Measurements from ENCODE around the gene ZNF804A. TPM values are rescaled to one million over a fixed set of nuclear protein-coding genes. Genes with fewer than 3 reads are reported as not detected.

Gene ZNF804A
- total and polyA plus RNA-seq, 2 of the 8 experiments (the other 6 are each of a cell fraction or from before 2014, with no cell fraction given), result 0.02 TPM; not detected in 1

DNA sequence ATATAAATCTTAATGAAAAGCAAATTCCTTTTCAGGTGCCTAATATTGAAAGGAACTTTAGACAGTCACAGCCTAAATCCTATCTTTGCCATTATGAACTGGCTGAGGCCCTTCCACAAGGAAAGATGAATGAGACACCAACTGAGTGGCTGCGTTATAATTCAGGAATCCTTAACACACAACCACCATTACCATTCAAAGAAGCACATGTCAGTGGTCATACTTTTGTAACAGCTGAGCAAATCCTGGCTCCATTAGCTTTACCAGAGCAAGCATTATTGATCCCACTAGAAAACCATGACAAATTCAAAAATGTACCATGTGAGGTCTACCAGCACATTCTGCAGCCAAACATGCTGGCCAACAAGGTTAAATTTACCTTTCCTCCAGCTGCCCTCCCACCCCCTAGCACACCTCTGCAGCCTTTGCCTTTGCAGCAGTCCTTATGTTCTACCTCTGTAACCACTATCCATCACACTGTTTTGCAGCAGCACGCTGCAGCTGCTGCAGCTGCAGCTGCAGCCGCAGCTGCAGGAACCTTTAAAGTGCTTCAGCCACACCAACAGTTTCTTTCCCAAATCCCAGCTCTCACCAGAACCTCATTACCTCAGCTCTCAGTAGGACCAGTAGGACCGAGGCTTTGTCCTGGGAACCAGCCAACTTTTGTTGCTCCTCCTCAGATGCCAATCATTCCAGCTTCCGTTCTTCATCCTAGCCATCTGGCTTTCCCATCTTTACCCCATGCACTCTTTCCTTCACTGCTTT, 340.1 kb downstream of the ZNF804A start:
- Histone ChIP-seq H2BK12ac (ENCODE audit: low read depth, low read length) (no peak overlapping the region), H2BK15ac (ENCODE audit: low read length) (no peak overlapping the region), H3K79me2 (ENCODE audit: control insufficient read depth in 1 of 2, insufficient read depth in 2 of 2, low read length in 2 of 2) (no peaks in the 10 kb centered on the region), H3K27me3 (replicated peaks in 1 of 4; ENCODE audit: control insufficient read depth in 3 of 4, extremely low read depth in 1 of 4, insufficient read depth in 3 of 4, low read length in 3 of 4) (no peaks in the 10 kb centered on the region), H3K4ac (replicated peaks; ENCODE audit: insufficient read length, low read depth, low read length) (no peak overlapping the region), H2BK120ac (replicated peaks; ENCODE audit: low read depth, low read length) (no peak overlapping the region), H2AK5ac (ENCODE audit: low read depth, low read length) (no peak overlapping the region), H3K23ac (ENCODE audit: insufficient read length) (no peak overlapping the region), H3K27ac (ENCODE audit: low read depth, low read length) (no peak overlapping the region), H3K4me3 (ENCODE audit: extremely low read depth in 1 of 4, insufficient read depth in 2 of 4, low read depth in 3 of 4, low read length in 4 of 4) (no peak overlapping the region), H4K8ac (ENCODE audit: extremely low read depth, insufficient read depth, low read length) (no peak overlapping the region), H3K79me1 (ENCODE audit: low read depth, low read length) (no peaks in the 10 kb centered on the region), H2BK20ac (ENCODE audit: low read length) (no peak overlapping the region), H4K91ac (replicated peaks; ENCODE audit: insufficient read length, low read length) (no peak overlapping the region), H3K4me1 (replicated peaks in 1 of 4; ENCODE audit: control insufficient read depth in 3 of 4, insufficient read depth in 4 of 4, low read length in 3 of 4) (no peaks in the 10 kb centered on the region), H3K9ac (replicated peaks in 1 of 4; ENCODE audit: extremely low read depth in 1 of 4, low read depth in 3 of 4, low read length in 3 of 4) (no peak overlapping the region), H3K4me2 (ENCODE audit: insufficient read depth in 1 of 2, low read depth in 2 of 2, low read length in 2 of 2) (no peak overlapping the region), H3K14ac (ENCODE audit: insufficient read length) (no peak overlapping the region), H4K20me1 (replicated peaks in 1 of 2; ENCODE audit: control insufficient read depth in 1 of 2, insufficient read depth in 2 of 2, low read length in 2 of 2) (no peaks in the 10 kb centered on the region), H3K56ac (replicated peaks; ENCODE audit: insufficient read length, low read depth, low read length) (no peak overlapping the region), H3K36me3 (ENCODE audit: control insufficient read depth in 2 of 4, insufficient read depth in 4 of 4, low read length in 3 of 4) (no peaks in the 10 kb centered on the region), H3K18ac (ENCODE audit: extremely low read depth, low read length) (no peak overlapping the region), H4K5ac (ENCODE audit: insufficient read length, low read depth, low read length) (no peak overlapping the region), H2BK5ac (ENCODE audit: low read depth, low read length) (no peak overlapping the region), H2AFZ (ENCODE audit: low read length) (peak overlapping the region; percentile 73; the same call in 1 of the 2 replicates), H3K23me2 (ENCODE audit: low read depth, low read length) (no peaks in the 10 kb centered on the region), H3K9me3 (ENCODE audit: insufficient read depth in 2 of 2, low read depth in 1 of 2, low read length in 1 of 2) (no peaks in the 10 kb centered on the region)
- no peak for FAIRE-seq
- DNase-seq (ENCODE audit: low read depth in 1 of 2, low spot score in 2 of 2), result no peak
- TF ChIP-seq RXRA (IDR thresholded peaks at IDR 0.05; ENCODE audit: insufficient read depth, low read depth, low read length) (no peak), YY1 (IDR thresholded peaks at IDR 0.05; ENCODE audit: low read depth, low read length) (no peak), ATF3 (IDR thresholded peaks at IDR 0.05; ENCODE audit: insufficient read depth, low read depth, low read length) (no peak), POU5F1 (IDR thresholded peaks at IDR 0.05; ENCODE audit: low read depth, low read length) (no peak), JUN (IDR thresholded peaks at IDR 0.05; ENCODE audit: low read depth, low read length) (no peak), POLR2A (IDR thresholded peaks at IDR 0.05; ENCODE audit: control extremely low read depth in 1 of 2, low read depth in 2 of 2, low read length in 2 of 2) (no peak), SP4 (IDR thresholded peaks at IDR 0.05; ENCODE audit: low read length) (no peak), RBBP5 (IDR thresholded peaks at IDR 0.05; ENCODE audit: borderline replicate concordance, low read depth, low read length) (no peak), EP300 (IDR thresholded peaks at IDR 0.05; ENCODE audit: borderline replicate concordance in 1 of 2, low read depth in 2 of 2, low read length in 2 of 2) (no peak), EGR1 (IDR thresholded peaks at IDR 0.05; ENCODE audit: borderline replicate concordance, low read depth, low read length) (no peak), CTBP2 (IDR thresholded peaks at IDR 0.05; ENCODE audit: borderline replicate concordance, insufficient read depth, insufficient read length, low read length) (no peak)
- 91% methylated on average over 5 of the region's 5 CpGs; no CpG with 5 or more reads in 1 of the 2 experiments for WGBS, 2 experiments (ENCODE audit: extremely low coverage in 1 of 2, insufficient coverage in 1 of 2, insufficient read length in 1 of 2, insufficient replicate concordance in 2 of 2, low coverage in 1 of 2, low lambda C conversion rate in 2 of 2, missing lambda C conversion rate in 1 of 2)
- POLR2A ChIA-PET (ENCODE audit: partially characterized antibody), result no interaction called here
- CTCF ChIA-PET (ENCODE audit: partially characterized antibody), result no interaction called here

Measured in H1 (cell line).